ENCODE data around the gene UBE2F.
"Not testable (repeated sequence)": the region's sequence is repeated elsewhere in the genome, so short reads cannot be mapped to it uniquely, and the experiment has no call there.

Gene UBE2F

DNA sequence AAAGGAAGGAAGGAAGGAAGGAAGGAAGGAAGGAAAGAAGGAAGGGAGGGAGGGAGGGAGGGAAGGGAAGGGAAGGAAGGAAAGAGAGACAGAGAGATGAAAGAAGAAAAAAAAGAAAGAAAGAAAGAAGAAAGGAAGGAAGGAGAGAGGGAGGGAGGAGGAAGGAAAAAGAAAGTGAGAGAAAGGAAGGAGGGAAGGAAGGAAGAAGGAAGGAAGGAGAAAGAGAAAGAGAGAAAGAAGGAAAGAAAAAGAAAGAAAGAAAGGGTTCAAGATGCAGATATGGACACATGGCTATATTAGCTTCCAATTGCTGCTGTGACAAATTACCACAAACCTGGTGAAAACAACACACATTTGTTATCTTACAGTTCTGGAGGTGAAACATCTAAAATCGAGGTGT, 20.4 kb upstream of the UBE2F start:
- DNase-seq, result no peak

DNA sequence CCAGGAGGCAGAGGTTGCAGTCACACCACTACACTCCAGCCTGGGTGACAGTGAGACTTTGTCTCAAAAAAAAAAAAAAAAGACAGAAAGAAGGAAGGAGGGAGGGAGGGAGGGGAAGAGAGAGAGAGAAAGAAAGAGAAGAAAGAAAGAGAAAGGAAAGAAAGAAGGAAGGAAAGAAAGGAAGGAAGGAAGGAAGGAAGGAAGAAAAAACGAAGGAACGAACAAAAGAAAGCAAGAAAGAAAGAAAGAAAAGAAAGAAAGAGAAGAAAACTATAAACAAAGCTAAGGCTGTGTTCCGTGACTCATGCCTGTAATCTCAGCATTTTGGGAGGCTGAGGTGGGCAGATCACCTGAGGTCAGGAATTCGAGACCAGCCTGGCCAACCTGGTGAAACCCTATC, 15.5 kb upstream of the UBE2F start:
- DNase-seq, result not testable (repeated sequence)

DNA sequence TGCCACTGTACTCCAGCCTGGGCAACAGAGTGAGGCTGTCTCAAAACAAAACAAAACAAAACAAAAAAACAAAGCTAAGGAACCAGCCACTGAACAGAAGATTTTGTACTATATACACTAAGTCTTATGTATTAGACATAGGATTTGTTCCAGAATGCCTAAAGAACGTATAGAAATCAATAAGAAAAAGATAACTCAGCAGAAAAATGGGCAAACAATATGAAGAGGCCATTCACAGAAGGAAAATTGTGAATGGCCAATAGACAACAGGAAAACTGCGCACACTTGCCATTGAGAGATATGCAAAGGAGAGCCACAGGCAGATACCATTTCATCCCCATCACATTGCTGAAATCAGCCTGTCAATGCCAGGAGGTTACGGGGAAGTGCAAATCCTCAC, 14.9 kb upstream of the UBE2F start:
- no peak for DNase-seq

DNA sequence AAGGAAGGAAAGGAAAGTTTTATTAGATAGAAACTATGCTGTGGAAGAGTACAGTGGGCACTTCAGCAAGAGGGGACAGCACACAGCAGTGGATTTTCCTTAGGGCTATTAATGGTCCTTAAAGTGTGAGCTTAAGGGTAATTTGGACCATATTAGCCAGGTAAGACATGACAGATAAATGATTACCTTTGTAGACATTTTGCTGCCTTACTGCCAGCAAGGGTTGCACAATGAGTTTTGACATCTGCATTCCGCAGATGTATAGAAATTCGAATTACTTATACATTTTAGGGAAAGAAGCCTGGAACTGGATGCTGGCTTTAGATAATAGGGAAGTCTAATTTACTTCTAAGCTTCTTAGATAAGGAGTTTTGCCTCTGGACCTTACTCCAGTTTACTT, 14.0 kb upstream of the UBE2F start:
- no peak for DNase-seq

DNA sequence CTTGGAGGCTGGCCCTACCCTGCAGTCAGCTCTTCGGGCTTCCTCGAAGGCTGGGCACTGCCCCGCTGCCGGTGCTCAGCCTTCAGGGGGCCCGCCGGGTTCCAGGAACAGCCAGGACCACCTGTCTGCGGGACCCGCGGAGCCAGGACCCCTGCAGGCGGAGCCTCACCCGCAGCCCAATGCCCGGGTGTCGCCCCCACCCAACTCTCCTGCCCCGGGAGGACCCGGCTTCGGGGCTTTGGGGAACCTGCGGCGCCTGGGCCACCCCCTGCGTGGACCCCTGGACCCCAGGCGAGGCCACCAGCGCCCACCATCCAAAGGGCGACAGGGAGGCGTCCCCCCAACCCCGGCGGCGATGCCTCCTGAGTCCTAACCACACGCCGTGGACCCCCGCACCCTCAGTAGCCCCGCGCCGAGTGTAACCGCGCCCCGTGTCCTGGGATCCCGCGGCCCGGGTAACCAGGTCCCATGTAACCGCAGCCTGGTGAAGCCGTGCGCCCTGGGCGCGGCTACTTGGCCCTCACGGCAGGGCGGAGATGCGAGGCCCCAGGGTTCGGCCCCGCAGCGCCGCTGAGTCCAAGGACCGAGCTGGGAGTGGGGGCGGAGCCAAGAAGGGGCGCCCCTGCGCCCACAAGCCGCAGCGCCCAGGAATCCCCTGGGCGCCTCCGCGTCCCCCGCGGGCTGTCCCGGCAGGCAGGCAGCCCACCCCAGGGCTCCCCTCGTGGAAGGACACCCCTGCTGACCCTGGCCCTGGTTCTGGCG, 11.0 kb upstream of the UBE2F start:
- no peak for DNase-seq

DNA sequence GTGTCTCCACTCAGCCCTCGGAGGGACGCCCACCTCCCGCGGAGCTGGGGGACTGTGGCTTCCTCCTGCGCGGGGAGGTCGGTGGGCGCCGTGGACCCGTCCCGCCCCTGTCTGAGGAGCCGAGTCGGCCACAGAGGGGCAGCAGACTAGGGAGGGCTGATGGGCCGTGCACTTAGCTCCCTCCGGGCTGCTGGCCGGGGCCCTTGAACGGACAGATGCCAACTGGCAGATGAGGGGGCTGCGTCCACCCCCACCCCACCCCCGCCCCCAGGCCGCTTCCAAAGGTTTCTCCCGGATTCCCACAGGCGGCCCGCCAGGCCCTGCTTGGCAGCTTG, 10.4 kb upstream of the UBE2F start:
- no peak for DNase-seq

DNA sequence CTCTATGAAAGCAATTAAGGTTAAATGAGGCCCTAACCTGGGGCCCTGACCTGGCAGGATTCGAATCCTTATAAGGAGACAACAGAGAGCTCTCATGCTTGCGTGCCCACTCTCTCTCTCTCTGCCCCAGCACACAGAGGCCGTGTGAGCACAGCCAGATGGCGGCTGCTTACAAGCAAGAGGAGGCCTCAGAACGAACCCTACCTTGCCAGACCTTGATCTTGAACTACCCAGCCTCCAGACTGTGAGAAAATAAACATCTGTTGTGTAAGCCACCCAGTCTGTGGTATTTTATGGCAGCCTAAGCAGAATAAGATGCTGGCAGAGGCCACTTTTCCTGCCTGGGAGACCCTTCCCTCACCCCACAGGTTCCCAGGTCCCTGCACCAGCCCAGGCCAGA, 5.2 kb upstream of the UBE2F start:
- DNase-seq, result no peak

DNA sequence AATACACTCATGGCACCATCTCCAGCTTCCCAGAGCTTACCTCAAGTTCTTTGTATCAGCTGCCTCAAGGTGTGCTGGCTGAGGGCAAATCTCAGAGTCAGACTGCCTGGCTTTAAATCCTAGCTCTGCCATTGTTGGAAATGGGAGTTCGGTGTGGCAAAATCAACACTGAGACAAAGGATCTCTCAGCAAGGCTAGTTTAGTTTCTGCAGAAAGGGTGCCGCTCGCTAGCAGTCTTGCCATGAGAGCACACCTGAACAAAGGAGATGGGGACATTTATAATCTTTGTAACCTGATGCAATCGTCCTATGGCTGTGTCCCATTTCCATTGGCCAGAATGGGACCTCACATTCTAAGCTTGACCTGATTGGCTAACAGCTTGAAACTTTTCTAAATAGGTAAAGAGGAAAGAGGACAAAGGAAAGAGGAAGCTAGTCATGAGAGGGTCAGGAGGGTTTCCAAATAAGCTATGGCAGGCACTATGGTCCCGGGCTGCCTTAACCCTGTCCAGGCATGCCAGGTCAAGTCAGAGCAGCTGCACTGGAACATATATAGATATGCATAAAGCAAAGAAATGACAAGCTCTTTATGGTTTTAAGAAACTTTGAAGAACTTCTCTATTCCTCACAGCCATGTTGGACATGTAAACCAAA, 4.3 kb upstream of the UBE2F start:
- no peak for DNase-seq

DNA sequence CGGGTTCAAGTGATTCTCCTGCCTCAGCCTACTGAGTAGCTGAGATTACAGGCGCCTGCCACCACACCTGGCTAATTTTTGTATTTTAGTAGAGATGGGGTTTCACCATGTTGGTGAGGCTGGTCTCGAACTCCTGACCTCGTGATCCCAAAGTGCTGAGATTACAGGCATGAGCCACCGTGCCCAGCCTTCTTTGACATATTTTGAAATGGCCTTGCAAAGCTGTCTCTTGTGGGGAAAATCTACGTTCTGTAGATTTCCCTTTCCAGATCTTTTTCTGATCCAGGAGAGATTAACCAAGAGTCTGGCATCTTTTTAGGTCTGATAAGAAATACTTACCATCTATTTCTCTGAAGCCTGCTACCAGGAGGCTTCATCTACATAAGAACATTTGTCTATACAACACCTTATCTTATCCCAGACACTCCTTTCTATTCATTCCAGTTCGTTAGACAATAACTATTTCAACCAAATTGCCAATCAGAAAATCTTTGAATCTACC, 3.3 kb upstream of the UBE2F start:
- not testable (repeated sequence) for DNase-seq

DNA sequence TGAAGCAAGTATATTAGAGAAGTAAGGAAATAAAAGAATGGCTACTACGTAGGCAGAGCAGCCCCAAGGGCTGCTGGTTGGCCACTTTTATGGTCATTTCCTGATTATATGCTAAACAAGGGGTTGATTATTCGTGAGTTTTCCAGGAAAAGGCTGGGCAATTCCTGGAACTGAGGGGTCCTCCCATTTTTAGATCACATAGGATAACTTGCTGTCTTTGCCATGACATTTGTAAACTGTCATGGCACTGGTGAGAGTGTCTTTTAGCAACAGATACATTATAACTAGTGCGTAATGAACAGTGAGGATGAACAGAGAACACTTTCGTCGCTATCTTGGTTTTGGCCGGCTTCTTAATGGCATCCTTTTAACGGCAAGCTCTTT, 2.6 kb upstream of the UBE2F start:
- DNase-seq, result no peak

DNA sequence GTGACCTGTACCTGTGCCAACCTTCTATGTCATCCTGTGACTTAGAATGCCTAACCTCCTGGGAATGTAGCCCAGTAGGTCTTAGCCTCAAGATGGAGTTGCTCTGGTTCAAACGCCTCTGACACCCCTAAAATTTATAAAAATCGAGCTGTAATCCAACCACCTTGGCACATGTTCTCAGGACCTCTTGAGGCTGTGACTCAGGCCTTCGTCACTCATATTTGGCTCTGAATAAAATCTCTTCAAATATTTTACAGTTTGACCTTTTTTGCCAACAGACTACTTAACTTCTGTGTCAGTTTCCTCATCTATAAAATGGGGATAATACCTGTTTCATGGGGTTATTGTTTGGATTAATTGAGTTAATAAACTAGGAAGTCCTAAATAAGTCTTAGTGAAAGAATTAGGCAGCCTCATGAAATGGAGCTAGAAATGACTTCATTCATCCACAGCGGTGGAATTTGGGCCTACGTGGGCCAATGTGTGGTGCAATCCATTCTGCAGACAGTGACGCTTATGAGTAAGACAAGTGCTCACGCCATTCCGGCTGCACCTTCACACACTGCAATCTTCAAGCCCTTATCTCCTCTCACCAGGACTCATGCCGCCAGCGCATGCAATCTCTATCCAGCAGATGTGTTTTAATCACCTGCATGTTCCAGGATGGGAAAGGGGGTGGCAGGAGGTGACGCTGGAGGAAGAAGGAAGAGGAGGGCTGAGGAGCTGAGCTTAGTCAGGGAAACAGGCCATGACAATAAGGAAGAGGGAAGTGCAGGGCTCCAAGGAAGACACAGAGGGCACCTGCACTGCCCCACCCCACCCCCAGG, 2.0 kb upstream of the UBE2F start:
- no peak for DNase-seq

DNA sequence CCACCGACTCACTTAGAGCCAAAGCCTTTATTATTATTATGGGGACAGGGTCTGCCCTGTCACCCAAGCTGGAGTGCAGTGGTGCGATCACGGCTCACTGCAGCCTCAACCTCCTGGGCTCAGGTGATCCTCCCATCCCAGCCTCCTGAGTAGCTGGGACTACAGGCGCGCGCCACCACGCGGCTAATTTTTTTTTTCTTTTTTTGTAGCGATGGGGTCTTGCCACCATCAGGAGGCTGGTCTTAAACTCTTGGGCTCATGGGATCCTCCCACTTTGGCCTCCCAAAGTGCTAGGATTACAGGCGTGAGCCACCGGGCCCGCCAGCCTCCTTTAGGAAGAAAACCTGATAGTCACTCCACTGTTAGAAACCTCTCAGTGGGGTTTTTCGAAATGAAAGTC, 970 bp upstream of the UBE2F start:
- DNase-seq, result not testable (repeated sequence)

DNA sequence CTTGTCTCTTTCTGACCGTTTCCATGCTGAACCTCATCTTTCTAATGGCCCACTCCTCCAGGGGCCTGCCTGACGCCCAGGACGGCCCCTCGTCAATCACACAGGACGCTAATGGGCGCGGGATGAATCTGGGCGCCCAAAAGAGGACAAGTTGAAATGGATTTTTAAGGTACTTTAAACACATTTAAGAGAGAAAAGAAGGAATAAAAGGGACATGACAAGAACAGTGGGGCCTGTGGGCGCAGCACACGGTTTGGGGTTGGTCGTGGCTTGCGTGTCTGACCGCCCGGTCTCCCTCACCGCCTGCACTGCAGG, 607 bp upstream of the UBE2F start:
- DNase-seq, result no peak

DNA sequence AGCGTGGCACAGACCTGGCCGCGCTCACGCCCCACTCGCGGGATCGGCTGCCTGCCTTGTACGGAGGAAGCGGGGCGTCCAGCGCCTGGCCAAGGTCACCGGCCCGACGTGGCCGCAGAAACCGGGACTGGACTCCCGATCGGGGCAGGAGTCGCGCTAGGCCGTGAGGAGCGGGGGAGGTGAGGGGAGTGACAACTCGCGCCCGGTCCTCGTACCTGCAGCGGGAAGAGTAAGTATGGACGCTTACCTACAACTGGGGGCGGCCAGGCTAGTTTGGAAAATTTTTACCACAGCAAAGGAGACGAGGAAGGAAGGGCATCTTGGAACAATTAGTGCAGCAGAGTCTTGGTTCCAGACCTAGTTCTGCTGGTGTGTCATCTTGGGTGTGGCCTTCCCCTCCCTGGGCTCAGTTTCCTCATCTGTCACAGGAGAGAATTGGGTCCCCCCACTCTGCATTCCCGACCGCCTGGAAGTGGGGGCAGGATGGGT, 693 bp downstream of the UBE2F start:
- no peak for DNase-seq

DNA sequence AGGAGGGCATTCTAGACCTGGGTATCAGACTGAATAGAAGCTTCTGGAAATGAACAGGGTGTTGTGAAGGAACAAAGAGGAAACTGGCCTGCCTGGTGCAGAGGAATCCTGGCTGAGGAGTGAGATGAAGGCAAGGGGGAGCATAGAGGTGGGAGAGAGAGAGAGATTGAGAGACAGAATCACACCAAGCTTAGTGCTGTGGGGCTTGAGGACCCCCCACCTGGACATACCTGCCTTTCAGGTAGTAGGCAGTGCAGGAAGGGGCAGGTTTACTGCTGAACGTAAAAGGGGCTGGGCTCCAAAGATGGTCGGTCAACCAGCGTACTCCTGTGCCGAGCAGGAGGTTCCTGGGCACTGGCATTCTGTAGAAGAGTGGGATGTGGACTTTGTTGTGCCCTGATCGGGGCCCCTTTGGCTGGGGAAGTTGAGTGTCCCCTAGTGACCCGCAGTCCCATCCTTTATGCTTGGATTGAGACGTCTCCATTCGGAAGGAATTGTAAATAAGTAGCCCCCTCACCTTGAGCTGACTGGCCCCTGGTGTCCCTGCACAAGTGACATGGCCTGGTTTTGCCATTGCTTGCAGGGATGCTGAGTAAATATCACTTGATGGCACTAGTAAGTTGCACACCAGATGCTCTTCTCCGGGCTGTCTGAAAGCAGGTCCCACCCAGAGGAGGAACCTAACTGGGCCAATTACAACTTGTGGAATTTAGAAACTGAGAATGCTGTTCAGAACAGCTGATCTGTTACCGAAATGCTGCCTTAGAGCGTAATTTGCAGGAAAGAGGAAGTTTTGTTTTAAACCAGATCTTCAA, 1.4 kb downstream of the UBE2F start:
- no peak for DNase-seq

DNA sequence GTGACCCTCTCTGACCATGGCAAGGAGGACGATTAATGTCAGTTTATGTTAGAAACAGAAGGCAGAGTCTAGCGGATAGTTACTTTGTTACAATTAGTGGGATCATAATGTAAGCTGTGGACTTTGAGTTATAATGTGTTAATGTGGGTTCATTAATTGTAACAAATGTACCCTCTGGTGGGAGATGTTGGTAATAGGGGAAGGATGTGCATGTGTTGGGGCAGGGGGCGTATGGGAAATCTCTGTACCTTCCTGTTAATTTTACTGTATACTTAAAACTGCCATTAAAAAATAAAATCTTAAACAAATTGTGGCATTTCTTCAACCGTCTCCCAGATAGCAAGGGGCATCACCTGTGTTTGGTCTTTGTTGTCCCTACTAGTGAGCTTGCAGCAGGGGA, 4.8 kb downstream of the UBE2F start:
- DNase-seq, result no peak

DNA sequence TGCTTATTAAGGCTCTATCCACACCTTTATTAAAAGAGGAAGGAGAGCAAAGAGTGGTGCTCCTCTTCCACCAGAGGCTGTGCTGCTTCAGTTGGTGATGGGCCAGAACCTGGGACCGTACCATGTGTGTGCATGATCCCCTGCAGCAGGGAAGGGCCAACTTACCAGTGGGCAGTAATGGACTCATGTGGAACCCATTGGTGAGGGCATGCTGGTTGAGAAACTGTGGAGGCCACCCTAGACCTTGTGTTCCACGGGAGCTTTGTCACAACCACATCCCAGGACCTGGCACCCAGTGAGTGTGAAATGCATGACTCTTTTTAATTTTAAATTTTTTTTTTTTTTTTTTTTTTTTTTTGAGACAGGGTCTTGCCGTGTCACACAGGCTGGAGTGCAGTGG, 5.4 kb downstream of the UBE2F start:
- DNase-seq, result no peak

DNA sequence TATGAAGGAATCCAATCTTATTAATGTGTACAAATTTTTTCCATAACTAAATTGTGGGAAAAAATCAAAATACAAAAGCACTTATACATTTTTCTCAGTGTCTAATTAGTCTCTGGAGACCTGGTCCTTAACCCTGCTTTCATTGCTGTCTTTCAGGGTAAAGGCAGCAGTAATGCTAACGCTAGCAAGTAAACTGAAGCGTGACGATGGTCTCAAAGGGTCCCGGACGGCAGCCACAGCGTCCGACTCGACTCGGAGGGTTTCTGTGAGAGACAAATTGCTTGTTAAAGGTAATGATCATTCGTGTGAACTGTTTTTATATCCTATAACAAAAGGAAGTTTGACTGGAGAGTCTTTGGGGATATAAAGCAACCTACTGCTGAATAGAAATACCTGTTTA, 6.1 kb downstream of the UBE2F start:
- no peak for DNase-seq

DNA sequence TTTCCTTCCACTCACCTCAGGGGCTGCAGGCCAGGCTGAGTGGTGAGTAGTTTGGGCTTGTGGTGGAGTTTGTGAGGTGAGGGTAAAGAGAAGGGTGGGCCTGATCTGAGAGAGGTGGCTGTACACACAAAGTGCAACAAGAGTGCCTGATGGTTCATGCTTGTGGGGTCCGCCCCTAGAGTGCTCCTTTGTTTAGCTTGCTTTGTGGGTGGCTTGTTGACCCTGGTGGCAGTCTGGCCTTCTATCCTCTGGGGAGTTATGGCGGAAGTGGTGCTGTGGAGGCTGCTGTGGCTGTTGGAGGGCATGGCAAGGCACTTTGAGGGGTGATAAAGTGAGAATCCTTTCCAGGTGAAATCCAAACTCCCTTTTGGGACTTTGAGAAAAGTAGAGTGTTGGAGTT, 10.6 kb downstream of the UBE2F start:
- DNase-seq, result no peak

DNA sequence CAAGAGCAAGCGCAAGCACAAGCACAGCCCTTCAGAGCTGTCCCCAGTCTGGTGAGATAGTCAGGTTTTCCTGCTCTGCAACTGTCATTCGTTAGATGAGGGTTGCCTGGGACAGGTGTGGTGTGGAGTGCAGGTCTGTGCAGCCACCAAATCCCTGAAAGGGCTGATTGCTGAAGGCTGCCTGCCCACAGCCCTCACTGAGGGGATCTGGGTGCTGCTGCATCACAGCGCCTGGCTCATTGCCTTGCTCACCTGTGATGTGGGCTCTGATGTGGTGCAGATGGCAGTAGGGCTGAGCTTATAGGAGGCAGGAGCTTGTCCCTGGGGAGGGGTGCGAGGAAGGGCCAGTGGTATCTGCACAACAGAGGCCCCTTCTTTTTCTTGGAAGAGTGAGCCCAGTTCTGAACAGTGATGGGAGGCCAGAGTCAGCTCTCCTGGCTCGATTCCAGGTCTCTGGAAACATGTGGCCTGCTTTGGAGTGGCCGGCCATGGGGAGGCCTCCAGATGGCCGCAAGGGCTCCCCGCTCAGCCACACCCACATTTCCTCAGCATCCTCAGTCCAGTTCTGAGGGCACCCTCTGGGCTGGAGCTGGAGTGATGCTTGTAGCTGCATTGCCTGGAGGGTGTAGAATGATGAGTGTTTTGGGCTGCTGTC, 11.4 kb downstream of the UBE2F start:
- no peak for DNase-seq

DNA sequence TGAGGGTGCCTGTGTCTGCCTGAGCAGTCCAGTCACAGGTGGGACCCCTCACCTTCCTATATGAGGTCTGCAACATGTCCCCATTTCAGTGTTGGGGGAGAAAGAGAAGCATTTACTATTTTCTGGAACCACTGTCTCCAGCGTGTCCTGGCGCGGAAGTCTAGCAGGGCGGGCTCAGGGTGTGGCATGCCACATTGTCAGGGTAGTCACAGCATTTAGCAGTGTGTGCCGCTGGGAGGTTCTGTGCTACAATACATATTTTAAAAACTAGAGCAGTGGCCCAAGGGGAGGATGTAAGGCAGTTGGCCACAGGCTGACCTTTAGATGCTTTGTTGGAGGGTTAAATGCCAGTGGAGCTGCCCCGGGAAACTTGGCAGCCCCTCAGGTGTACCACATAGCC, 12.5 kb downstream of the UBE2F start:
- no peak for DNase-seq

DNA sequence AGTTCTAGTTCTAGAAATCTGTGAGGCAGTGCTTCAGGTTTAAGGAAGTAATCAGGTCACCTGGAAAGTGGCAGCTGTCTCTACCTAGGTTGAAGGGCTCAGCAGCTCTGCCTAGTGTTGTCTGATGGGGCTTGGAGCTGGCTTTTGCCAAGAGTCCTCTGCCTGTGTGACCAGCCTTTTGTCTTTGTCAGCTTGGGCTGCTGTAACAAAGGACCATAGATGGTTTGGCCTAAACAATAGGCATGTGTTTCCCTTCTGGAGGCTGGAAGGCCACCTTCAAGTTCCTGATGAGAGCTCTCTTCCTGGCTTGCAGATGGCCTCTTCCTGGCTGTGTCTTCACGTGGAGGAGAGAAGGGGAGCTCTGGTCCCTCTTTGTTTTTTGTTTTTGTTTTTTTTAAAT, 13.3 kb downstream of the UBE2F start:
- DNase-seq, result no peak

DNA sequence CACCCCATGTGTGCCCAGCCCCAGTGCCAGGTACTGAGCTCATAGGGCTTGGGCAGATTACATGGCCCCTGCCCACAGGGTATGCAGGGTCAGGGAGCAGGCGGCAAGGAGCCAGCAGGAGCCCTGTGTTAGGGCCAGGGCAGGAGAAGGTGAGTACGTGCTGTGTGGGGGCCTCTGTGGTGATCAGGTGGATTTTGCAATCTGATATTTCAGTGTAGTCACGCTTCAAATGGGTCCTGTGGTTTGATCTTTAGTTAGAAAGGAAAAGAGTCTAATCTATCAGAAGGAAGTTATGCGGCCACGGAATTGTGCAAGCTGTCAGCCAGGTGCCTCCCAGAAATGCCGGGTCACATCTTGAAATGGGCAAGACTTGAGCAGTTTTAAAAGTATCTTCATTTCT, 13.9 kb downstream of the UBE2F start:
- DNase-seq, result no peak

All from cortex of kidney (tissue), 1 donor.